CD4-positive, alpha-beta T cell treated with Interleukin-1 beta for 1 hour (primary cell): Measurements from ENCODE around the gene CEP63.

Source experiments
- DNase-seq, 2 donors: peaks; one replicate each; pipeline ENCODE4 v3.0.0-alpha.2; 2020 to 2022

The CEP63 gene

GRCh38 chr3:134485718-134486576 is at the start of gene CEP63, which contains the start of gene ANAPC13:
TSS of gene CEP63 (plus strand) at chr3:134486057. CDS start at chr3:134495321, 9,264 bp downstream.
TSS of gene ANAPC13 (minus strand) at chr3:134485985. CDS start at chr3:134482904, 3,081 bp downstream.
- peak; percentile 97 for DNase-seq

- no peak for DNase-seq
Measured at GRCh38 chr3:134437211-134437752, 48.6 kb upstream of the CEP63 start.

GRCh38 chr3:134441321-134441720 is 44.5 kb upstream of the CEP63 start:
- no peak for DNase-seq

GRCh38 chr3:134441821-134442220 is 44.0 kb upstream of the CEP63 start:
- DNase-seq = no peak

- no peak for DNase-seq
Measured at GRCh38 chr3:134445095-134445494, 40.8 kb upstream of the CEP63 start.

GRCh38 chr3:134445636-134446035 is 40.2 kb upstream of the CEP63 start:
- DNase-seq = no peak

- DNase-seq = no peak
Measured at GRCh38 chr3:134446800-134447199, 39.1 kb upstream of the CEP63 start.

- no peak for DNase-seq
Measured at GRCh38 chr3:134447351-134447750, 38.5 kb upstream of the CEP63 start.

- DNase-seq = no peak
Measured at GRCh38 chr3:134448664-134449063, 37.2 kb upstream of the CEP63 start.

- DNase-seq = no peak
Measured at GRCh38 chr3:134449277-134449676, 36.6 kb upstream of the CEP63 start.

GRCh38 chr3:134449951-134450350 is 35.9 kb upstream of the CEP63 start:
- DNase-seq = no peak

- DNase-seq = no peak
Measured at GRCh38 chr3:134453631-134454030, 32.2 kb upstream of the CEP63 start.

- no peak for DNase-seq
Measured at GRCh38 chr3:134457376-134458074, 28.3 kb upstream of the CEP63 start.

- no peak for DNase-seq
Measured at GRCh38 chr3:134458406-134458945, 27.4 kb upstream of the CEP63 start.

GRCh38 chr3:134459562-134459961 is 26.3 kb upstream of the CEP63 start:
- no peak for DNase-seq

- no peak for DNase-seq
Measured at GRCh38 chr3:134460965-134461364, 24.9 kb upstream of the CEP63 start.

GRCh38 chr3:134462331-134462941 is 23.4 kb upstream of the CEP63 start:
- no peak for DNase-seq

- DNase-seq = no peak
Measured at GRCh38 chr3:134463676-134464063, 22.2 kb upstream of the CEP63 start.

- DNase-seq = no peak
Measured at GRCh38 chr3:134464064-134464688, 21.7 kb upstream of the CEP63 start.

GRCh38 chr3:134464689-134465365 is 21.0 kb upstream of the CEP63 start:
- DNase-seq = no peak

- DNase-seq = no peak
Measured at GRCh38 chr3:134466331-134466730, 19.5 kb upstream of the CEP63 start.

GRCh38 chr3:134468519-134468918 is 17.3 kb upstream of the CEP63 start:
- no peak for DNase-seq
